ENCODE results near the gene ZNHIT2. TPM values are rescaled to one million over a fixed set of nuclear protein-coding genes. Genes with fewer than 3 reads are reported as not detected.
A peak's percentile ranks its signal among the peaks of the same experiment; 100 is the strongest.

Gene ZNHIT2
- total RNA-seq, 1 donor from 2014 or later = 11.1 TPM

GRCh38 chr11:65114538-65115171, 2.8 kb downstream of the ZNHIT2 start:
- peaks cover 17% of the 10 kb centered on the region for H3K36me3 ChIP-seq (ENCODE audit: control insufficient read depth, insufficient read depth, low read length)
- no peak overlapping the region for H3K4me3 ChIP-seq (ENCODE audit: low read depth, low read length)
- no peak for TF ChIP-seq CTCF (IDR thresholded peaks at IDR 0.05; ENCODE audit: insufficient read depth, low read length, severe bottlenecking)
- DNase-seq (ENCODE audit: low read depth) (no peak), FAIRE-seq (peak; percentile 62)
- H3K27me3 ChIP-seq (ENCODE audit: control insufficient read depth, insufficient read depth, low read length) = no peaks in the 10 kb centered on the region

GRCh38 chr11:65113839-65114238, 3.7 kb downstream of the ZNHIT2 start:
- Histone ChIP-seq H3K36me3 (ENCODE audit: control insufficient read depth, insufficient read depth, low read length) (peaks cover 15% of the 10 kb centered on the region), H3K27me3 (ENCODE audit: control insufficient read depth, insufficient read depth, low read length) (no peaks in the 10 kb centered on the region), H3K4me3 (ENCODE audit: low read depth, low read length) (no peak overlapping the region)
- no peak for DNase-seq (ENCODE audit: low read depth)
- TF ChIP-seq CTCF (IDR thresholded peaks at IDR 0.05; ENCODE audit: insufficient read depth, low read length, severe bottlenecking) = no peak
- no peak for FAIRE-seq

GRCh38 chr11:65113361-65113756, 4.1 kb downstream of the ZNHIT2 start:
- TF ChIP-seq CTCF (IDR thresholded peaks at IDR 0.05; ENCODE audit: insufficient read depth, low read length, severe bottlenecking) = no peak
- peaks cover 12% of the 10 kb centered on the region for H3K36me3 ChIP-seq (ENCODE audit: control insufficient read depth, insufficient read depth, low read length)
- no peak overlapping the region for H3K4me3 ChIP-seq (ENCODE audit: low read depth, low read length)
- no peak for FAIRE-seq
- H3K27me3 ChIP-seq (ENCODE audit: control insufficient read depth, insufficient read depth, low read length) = no peaks in the 10 kb centered on the region
- DNase-seq (ENCODE audit: low read depth) = no peak

- FAIRE-seq = no peak
- H3K4me3 ChIP-seq (ENCODE audit: low read depth, low read length) = peak overlapping the region; percentile 50
- H3K36me3 ChIP-seq (ENCODE audit: control insufficient read depth, insufficient read depth, low read length) = peaks cover 12% of the 10 kb centered on the region
- TF ChIP-seq CTCF (IDR thresholded peaks at IDR 0.05; ENCODE audit: insufficient read depth, low read length, severe bottlenecking) = peak; percentile 87
- DNase-seq (ENCODE audit: low read depth) = no peak
- no peaks in the 10 kb centered on the region for H3K27me3 ChIP-seq (ENCODE audit: control insufficient read depth, insufficient read depth, low read length)
These were observed 4.7 kb downstream of the ZNHIT2 start for GRCh38 chr11:65112546-65113360.

GRCh38 chr11:65111744-65112545, 5.6 kb downstream of the ZNHIT2 start, which contains the start of gene TM7SF2:
TSS of gene TM7SF2 (plus strand) at chr11:65111872. CDS start at chr11:65112016, 144 bp downstream.
- DNase-seq (ENCODE audit: low read depth) (peak; percentile 85), FAIRE-seq (no peak)
- Histone ChIP-seq H3K27me3 (ENCODE audit: control insufficient read depth, insufficient read depth, low read length) (no peaks in the 10 kb centered on the region), H3K36me3 (ENCODE audit: control insufficient read depth, insufficient read depth, low read length) (peaks cover 15% of the 10 kb centered on the region), H3K4me3 (ENCODE audit: low read depth, low read length) (peak within 1 kb of the TSS; percentile 50)
- no peak for TF ChIP-seq CTCF (IDR thresholded peaks at IDR 0.05; ENCODE audit: insufficient read depth, low read length, severe bottlenecking)
